Measurements from ENCODE around the gene VIP. TPM values are rescaled to one million over a fixed set of nuclear protein-coding genes. Genes with fewer than 3 reads are reported as not detected.

Gene VIP
- polyA plus RNA-seq, 4 donors, result 6.2 to 125 TPM; not detected in 2

DNA sequence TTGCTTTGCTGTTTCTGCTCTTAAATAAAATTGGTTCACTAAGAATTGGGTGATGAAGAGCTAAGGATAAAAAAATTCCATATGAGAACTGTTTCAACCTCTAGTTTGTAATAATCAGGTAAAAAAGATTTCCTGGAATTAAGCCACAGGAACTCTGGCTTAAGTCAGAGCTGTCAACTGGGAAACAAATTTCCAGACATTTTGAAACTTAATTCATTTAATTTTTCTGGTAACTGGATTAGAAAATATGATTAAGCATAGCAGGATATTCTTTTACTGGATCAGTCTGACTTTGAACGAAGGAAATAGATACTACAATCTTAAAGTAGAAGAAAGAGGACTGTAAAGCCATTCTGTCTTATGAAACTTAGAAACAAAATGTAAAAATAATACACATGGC lies 1.3 kb upstream of the VIP start:
- no peak overlapping the region for H3K27ac ChIP-seq (ENCODE audit: low read depth in 1 of 3, low read length in 2 of 3)
- no peaks in the 10 kb centered on the region for H3K4me1 ChIP-seq (ENCODE audit: control insufficient read depth in 3 of 3, insufficient read depth in 2 of 3, low read depth in 1 of 3, low read length in 2 of 3)
- no peak overlapping the region for H3K4me3 ChIP-seq (ENCODE audit: low read depth in 1 of 3, low read length in 3 of 3)
- FAIRE-seq (no peak), DNase-seq (no peak)
- no peaks in the 10 kb centered on the region for H3K9me3 ChIP-seq (ENCODE audit: control insufficient read depth in 2 of 2, insufficient read depth in 1 of 2, low read depth in 1 of 2, low read length in 1 of 2)
- H3K27me3 ChIP-seq (ENCODE audit: control insufficient read depth in 3 of 3, insufficient read depth in 3 of 3, low read length in 3 of 3), result no peaks in the 10 kb centered on the region
- H3K36me3 ChIP-seq (ENCODE audit: control insufficient read depth in 3 of 3, insufficient read depth in 2 of 3, low read depth in 1 of 3, low read length in 3 of 3), result no peaks in the 10 kb centered on the region
- WGBS, 3 donors, result 54 to 68% (median 55%) methylated on average over 1 of the region's 1 CpG

- DNase-seq, result no peak
- no peaks in the 10 kb centered on the region for H3K27me3 ChIP-seq (ENCODE audit: control insufficient read depth in 3 of 3, insufficient read depth in 3 of 3, low read length in 3 of 3)
- H3K4me3 ChIP-seq (ENCODE audit: low read depth in 1 of 3, low read length in 3 of 3), result no peak overlapping the region
- WGBS, 3 donors, result 65 to 80% (median 66%) methylated on average over 3 of the region's 3 CpGs
- no peaks in the 10 kb centered on the region for H3K9me3 ChIP-seq (ENCODE audit: control insufficient read depth in 2 of 2, insufficient read depth in 1 of 2, low read depth in 1 of 2, low read length in 1 of 2)
- no peaks in the 10 kb centered on the region for H3K36me3 ChIP-seq (ENCODE audit: control insufficient read depth in 3 of 3, insufficient read depth in 2 of 3, low read depth in 1 of 3, low read length in 3 of 3)
- no peak for FAIRE-seq
- H3K4me1 ChIP-seq (ENCODE audit: control insufficient read depth in 3 of 3, insufficient read depth in 2 of 3, low read depth in 1 of 3, low read length in 2 of 3), result no peaks in the 10 kb centered on the region
- H3K27ac ChIP-seq (ENCODE audit: low read depth in 1 of 3, low read length in 2 of 3), result no peak overlapping the region
Measured at GRCh38 chr6:152765331-152765730, 14.7 kb downstream of the VIP start.

DNA sequence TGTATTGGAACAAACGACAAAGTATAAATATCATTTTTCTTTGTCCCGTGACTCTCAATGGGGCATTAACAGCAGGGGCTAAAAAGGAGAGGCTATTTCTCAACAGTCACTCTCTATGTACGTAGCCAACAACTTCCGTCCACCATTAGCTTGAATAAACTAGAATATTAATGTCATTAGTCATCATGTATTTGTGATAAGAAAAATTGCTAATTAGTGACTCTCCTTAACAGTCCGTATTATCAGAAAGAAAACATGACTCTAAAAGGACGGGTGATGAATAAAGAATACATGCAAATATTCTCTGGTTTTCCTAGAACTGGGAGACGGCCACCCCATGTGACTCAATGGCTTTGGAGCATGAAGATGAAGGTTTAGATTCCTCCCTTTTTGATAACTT lies 18.6 kb downstream of the VIP start:
- 72 to 81% (median 76%) methylated on average over 7 of the region's 7 CpGs for WGBS, 3 donors
- no peaks in the 10 kb centered on the region for H3K4me1 ChIP-seq (ENCODE audit: control insufficient read depth in 3 of 3, insufficient read depth in 2 of 3, low read depth in 1 of 3, low read length in 2 of 3)
- no peaks in the 10 kb centered on the region for H3K27me3 ChIP-seq (ENCODE audit: control insufficient read depth in 3 of 3, insufficient read depth in 3 of 3, low read length in 3 of 3)
- DNase-seq (no peak), FAIRE-seq (no peak)
- H3K27ac ChIP-seq (ENCODE audit: low read depth in 1 of 3, low read length in 2 of 3), result no peak overlapping the region
- H3K4me3 ChIP-seq (ENCODE audit: low read depth in 1 of 3, low read length in 3 of 3), result no peak overlapping the region
- no peaks in the 10 kb centered on the region for H3K9me3 ChIP-seq (ENCODE audit: control insufficient read depth in 2 of 2, insufficient read depth in 1 of 2, low read depth in 1 of 2, low read length in 1 of 2)
- H3K36me3 ChIP-seq (ENCODE audit: control insufficient read depth in 3 of 3, insufficient read depth in 2 of 3, low read depth in 1 of 3, low read length in 3 of 3), result no peaks in the 10 kb centered on the region

DNA sequence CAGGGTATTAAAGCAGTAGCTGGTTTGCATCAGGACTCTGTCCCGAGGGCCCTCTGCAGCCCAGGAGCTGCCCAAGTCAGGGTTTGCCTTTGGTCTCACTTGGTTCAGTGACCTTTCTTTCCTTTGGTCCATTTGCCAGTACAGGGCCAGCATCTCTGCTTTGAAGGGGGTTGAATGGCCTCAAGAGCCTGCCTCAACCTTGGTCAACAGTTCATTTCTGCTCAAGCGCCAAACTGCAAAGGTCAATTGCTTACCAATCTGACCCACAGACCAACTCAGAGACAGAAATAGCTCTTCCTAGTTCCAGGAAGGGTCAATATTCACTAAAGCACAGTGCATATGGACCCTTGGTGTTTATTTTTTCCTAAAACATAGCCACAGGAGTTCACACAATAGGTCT lies 19.4 kb downstream of the VIP start:
- no peak overlapping the region for H3K4me3 ChIP-seq (ENCODE audit: low read depth in 1 of 3, low read length in 3 of 3)
- WGBS, 3 donors, result 64 to 79% (median 72%) methylated on average over 2 of the region's 2 CpGs
- no peak for DNase-seq
- H3K27me3 ChIP-seq (ENCODE audit: control insufficient read depth in 3 of 3, insufficient read depth in 3 of 3, low read length in 3 of 3), result no peaks in the 10 kb centered on the region
- no peaks in the 10 kb centered on the region for H3K36me3 ChIP-seq (ENCODE audit: control insufficient read depth in 3 of 3, insufficient read depth in 2 of 3, low read depth in 1 of 3, low read length in 3 of 3)
- no peak overlapping the region for H3K27ac ChIP-seq (ENCODE audit: low read depth in 1 of 3, low read length in 2 of 3)
- FAIRE-seq, result no peak
- H3K4me1 ChIP-seq (ENCODE audit: control insufficient read depth in 3 of 3, insufficient read depth in 2 of 3, low read depth in 1 of 3, low read length in 2 of 3), result no peaks in the 10 kb centered on the region
- no peaks in the 10 kb centered on the region for H3K9me3 ChIP-seq (ENCODE audit: control insufficient read depth in 2 of 2, insufficient read depth in 1 of 2, low read depth in 1 of 2, low read length in 1 of 2)

- Histone ChIP-seq H3K36me3 (ENCODE audit: control insufficient read depth in 3 of 3, insufficient read depth in 2 of 3, low read depth in 1 of 3, low read length in 3 of 3) (no peaks in the 10 kb centered on the region), H3K27ac (ENCODE audit: low read depth in 1 of 3, low read length in 2 of 3) (no peak overlapping the region), H3K4me1 (ENCODE audit: control insufficient read depth in 3 of 3, insufficient read depth in 2 of 3, low read depth in 1 of 3, low read length in 2 of 3) (no peaks in the 10 kb centered on the region), H3K4me3 (ENCODE audit: low read depth in 1 of 3, low read length in 3 of 3) (no peak overlapping the region), H3K27me3 (ENCODE audit: control insufficient read depth in 3 of 3, insufficient read depth in 3 of 3, low read length in 3 of 3) (no peaks in the 10 kb centered on the region), H3K9me3 (ENCODE audit: control insufficient read depth in 2 of 2, insufficient read depth in 1 of 2, low read depth in 1 of 2, low read length in 1 of 2) (no peaks in the 10 kb centered on the region)
- WGBS, 3 donors, result 69 to 79% (median 71%) methylated on average over 5 of the region's 5 CpGs
- FAIRE-seq (no peak), DNase-seq (no peak)
Measured at GRCh38 chr6:152771061-152771687, 20.6 kb downstream of the VIP start.

DNA sequence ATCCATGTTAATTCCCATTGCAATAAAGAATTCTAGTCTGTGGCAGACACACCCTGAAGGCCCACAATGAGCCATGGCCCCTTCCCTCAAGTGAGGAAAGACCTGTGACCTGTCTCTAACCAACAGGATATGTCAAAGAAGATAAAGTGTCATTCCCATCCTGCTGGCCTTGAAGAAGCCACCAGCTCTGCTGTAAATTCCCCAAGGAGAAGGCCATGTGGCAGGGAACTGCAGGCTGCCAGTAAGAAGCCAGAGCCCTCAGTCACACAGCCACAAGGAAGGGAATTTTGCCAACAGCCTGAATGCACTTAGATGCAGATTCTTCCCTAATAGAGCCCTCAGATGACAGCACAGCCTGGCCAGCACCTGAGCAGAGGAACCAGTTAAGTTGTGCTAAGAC lies 24.8 kb downstream of the VIP start:
- Histone ChIP-seq H3K27me3 (ENCODE audit: control insufficient read depth in 3 of 3, insufficient read depth in 3 of 3, low read length in 3 of 3) (no peaks in the 10 kb centered on the region), H3K27ac (ENCODE audit: low read depth in 1 of 3, low read length in 2 of 3) (no peak overlapping the region), H3K4me1 (ENCODE audit: control insufficient read depth in 3 of 3, insufficient read depth in 2 of 3, low read depth in 1 of 3, low read length in 2 of 3) (no peaks in the 10 kb centered on the region), H3K4me3 (ENCODE audit: low read depth in 1 of 3, low read length in 3 of 3) (no peak overlapping the region), H3K9me3 (ENCODE audit: control insufficient read depth in 2 of 2, insufficient read depth in 1 of 2, low read depth in 1 of 2, low read length in 1 of 2) (peaks cover 0 to 4% of the 10 kb centered on the region in 2 donors), H3K36me3 (ENCODE audit: control insufficient read depth in 3 of 3, insufficient read depth in 2 of 3, low read depth in 1 of 3, low read length in 3 of 3) (no peaks in the 10 kb centered on the region)
- FAIRE-seq (no peak), DNase-seq (no peak)

DNA sequence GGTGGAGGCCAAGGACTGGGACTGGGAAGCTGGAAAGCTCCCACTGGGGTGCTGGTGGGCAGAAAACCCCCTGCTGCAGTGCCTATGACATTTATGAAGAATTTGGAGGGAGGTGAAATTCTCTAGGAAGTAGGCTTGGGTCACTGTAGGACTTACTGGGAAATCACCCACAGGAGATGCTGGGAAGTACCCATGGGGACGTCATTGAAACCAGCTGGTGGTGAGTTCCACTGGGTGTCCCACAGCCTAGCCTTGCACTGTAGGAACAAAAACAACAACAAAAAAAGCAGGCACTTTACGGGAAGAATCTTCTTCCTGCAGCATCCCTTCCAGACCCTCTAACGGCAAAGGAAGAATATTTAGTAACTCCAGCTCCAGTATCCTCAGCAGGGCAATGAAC lies 26.2 kb downstream of the VIP start:
- 79 to 84% (median 79%) methylated on average over 3 of the region's 3 CpGs for WGBS, 3 donors
- DNase-seq, result no peak
- Histone ChIP-seq H3K9me3 (ENCODE audit: control insufficient read depth in 2 of 2, insufficient read depth in 1 of 2, low read depth in 1 of 2, low read length in 1 of 2) (peaks cover 0 to 5% of the 10 kb centered on the region in 2 donors), H3K4me3 (ENCODE audit: low read depth in 1 of 3, low read length in 3 of 3) (no peak overlapping the region), H3K36me3 (ENCODE audit: control insufficient read depth in 3 of 3, insufficient read depth in 2 of 3, low read depth in 1 of 3, low read length in 3 of 3) (no peaks in the 10 kb centered on the region), H3K27me3 (ENCODE audit: control insufficient read depth in 3 of 3, insufficient read depth in 3 of 3, low read length in 3 of 3) (no peaks in the 10 kb centered on the region), H3K4me1 (ENCODE audit: control insufficient read depth in 3 of 3, insufficient read depth in 2 of 3, low read depth in 1 of 3, low read length in 2 of 3) (no peaks in the 10 kb centered on the region), H3K27ac (ENCODE audit: low read depth in 1 of 3, low read length in 2 of 3) (no peak overlapping the region)
- no peak for FAIRE-seq

DNA sequence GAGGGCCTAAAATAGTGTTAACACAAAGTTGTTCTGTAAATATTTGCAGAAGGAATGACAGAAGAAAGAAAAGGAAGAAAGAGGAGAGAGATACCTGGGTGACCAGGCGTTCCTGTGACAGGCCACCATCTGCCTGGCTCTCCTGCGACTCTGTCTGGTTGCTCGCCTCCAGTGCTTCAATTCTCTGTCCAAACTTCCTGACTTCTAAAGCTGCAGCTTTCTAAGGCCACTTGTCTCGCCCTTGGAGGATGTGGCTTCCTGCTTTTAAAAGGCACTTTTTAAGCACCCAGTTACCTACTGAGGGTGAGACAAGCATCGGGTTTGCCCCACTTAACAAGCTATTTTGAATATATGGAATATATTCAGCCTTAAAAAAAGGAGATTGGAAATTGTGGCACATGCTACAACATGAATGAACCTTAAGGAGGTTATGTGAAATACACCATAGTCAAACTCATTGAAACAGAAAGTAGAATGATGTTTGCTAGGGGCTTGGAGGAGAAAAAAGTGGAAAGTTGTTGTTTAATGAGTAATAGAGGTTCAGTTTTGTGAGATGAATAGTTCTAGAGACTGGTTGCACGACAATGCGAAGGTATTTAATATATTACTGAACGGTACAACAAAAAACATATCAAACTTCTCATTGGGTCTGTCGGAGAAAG lies 32.8 kb downstream of the VIP start:
- H3K36me3 ChIP-seq (ENCODE audit: control insufficient read depth in 3 of 3, insufficient read depth in 2 of 3, low read depth in 1 of 3, low read length in 3 of 3), result no peaks in the 10 kb centered on the region
- no peak overlapping the region for H3K27ac ChIP-seq (ENCODE audit: low read depth in 1 of 3, low read length in 2 of 3)
- H3K9me3 ChIP-seq (ENCODE audit: control insufficient read depth in 2 of 2, insufficient read depth in 1 of 2, low read depth in 1 of 2, low read length in 1 of 2), result peaks cover 0 to 5% of the 10 kb centered on the region in 2 donors
- H3K4me3 ChIP-seq (ENCODE audit: low read depth in 1 of 3, low read length in 3 of 3), result no peak overlapping the region
- no peak for DNase-seq
- no peaks in the 10 kb centered on the region for H3K4me1 ChIP-seq (ENCODE audit: control insufficient read depth in 3 of 3, insufficient read depth in 2 of 3, low read depth in 1 of 3, low read length in 2 of 3)
- no peak for FAIRE-seq
- 71 to 78% (median 77%) methylated on average over 9 of the region's 9 CpGs for WGBS, 3 donors
- H3K27me3 ChIP-seq (ENCODE audit: control insufficient read depth in 3 of 3, insufficient read depth in 3 of 3, low read length in 3 of 3), result no peaks in the 10 kb centered on the region

GRCh38 chr6:152794696-152795095 lies 44.1 kb downstream of the VIP start:
- FAIRE-seq, result no peak
- Histone ChIP-seq H3K4me3 (ENCODE audit: low read depth in 1 of 3, low read length in 3 of 3) (no peak overlapping the region), H3K27ac (ENCODE audit: low read depth in 1 of 3, low read length in 2 of 3) (no peak overlapping the region), H3K4me1 (ENCODE audit: control insufficient read depth in 3 of 3, insufficient read depth in 2 of 3, low read depth in 1 of 3, low read length in 2 of 3) (no peaks in the 10 kb centered on the region), H3K36me3 (ENCODE audit: control insufficient read depth in 3 of 3, insufficient read depth in 2 of 3, low read depth in 1 of 3, low read length in 3 of 3) (no peaks in the 10 kb centered on the region), H3K27me3 (ENCODE audit: control insufficient read depth in 3 of 3, insufficient read depth in 3 of 3, low read length in 3 of 3) (peaks cover 0 to 2% (median 0%) of the 10 kb centered on the region in 3 donors), H3K9me3 (ENCODE audit: control insufficient read depth in 2 of 2, insufficient read depth in 1 of 2, low read depth in 1 of 2, low read length in 1 of 2) (no peaks in the 10 kb centered on the region)
- no peak for DNase-seq

Data from small intestine (tissue), 7 donors.